Measurements from ENCODE around the gene POLR3A. TPM values are rescaled to one million over a fixed set of nuclear protein-coding genes. Genes with fewer than 3 reads are reported as not detected.

Gene POLR3A
- total and polyA plus RNA-seq, 2 of the 13 experiments (the other 11 are each of a cell fraction or from before 2014, with no cell fraction given) = 13.6 to 19.2 TPM

DNA sequence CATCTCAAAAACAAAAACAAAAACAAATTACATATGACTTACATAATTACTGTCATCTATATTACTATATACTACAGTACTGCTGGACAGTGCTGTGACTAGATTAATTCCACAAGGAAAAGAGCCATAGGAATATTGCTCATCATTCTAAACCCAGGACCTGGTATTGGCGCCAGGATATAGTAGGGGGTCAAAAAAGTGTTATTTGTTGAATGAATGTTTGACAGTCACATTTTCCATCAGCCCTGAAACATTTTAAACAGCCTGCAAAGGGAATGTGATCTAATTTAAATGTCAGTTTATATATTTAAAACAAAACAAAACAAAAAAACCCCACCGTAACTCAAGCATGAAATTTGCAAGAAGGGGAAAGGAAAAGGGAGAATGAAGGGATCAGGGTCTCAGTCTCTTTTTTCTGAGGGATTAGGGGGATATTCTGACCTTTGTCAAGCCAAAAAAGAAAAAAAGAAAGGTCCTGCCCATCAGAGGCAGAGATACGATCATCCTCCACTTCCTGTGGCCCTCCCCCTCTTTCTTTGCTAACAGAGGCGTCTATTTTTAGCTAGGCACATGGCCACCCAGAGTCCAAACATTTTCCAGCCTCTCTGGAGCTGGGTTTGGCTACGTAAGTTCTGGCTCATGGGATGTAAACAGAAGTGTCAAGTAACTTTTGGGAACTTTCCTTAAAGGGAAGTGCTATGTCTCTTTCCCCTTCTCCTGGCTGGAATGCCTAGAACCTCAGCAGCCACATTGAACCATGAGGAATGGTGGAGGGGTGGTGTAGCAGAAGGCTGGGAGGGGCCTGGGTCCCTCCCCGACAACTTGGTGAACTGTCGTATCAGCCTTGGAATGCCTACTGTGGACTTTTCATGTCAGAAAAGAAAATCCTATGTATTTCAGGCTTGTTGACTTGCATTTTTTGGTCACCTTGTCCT lies 58.2 kb downstream of the POLR3A start (continued):
- TF ChIP-seq ZFP36L1 (CRISPR knock-in tag; IDR thresholded peaks at IDR 0.05) (0 out of 2 replicates have a peak, but pooled peaks have one; percentile 63), SP140L (CRISPR knock-in tag; IDR thresholded peaks at IDR 0.05; ENCODE audit: borderline replicate concordance) (no peak), SAP130 (CRISPR knock-in tag; IDR thresholded peaks at IDR 0.05; ENCODE audit: low read depth) (peak; percentile 93), ZSCAN5A (CRISPR knock-in tag; IDR thresholded peaks at IDR 0.05; ENCODE audit: borderline replicate concordance) (0 out of 2 replicates have a peak, but pooled peaks have one; percentile 39), ATF5 (CRISPR knock-in tag; IDR thresholded peaks at IDR 0.05; ENCODE audit: low read depth) (0 out of 2 replicates have a peak, but pooled peaks have one; percentile 41), RXRB (CRISPR knock-in tag; IDR thresholded peaks at IDR 0.05; ENCODE audit: borderline replicate concordance) (peak; percentile 70), ASH2L (IDR thresholded peaks at IDR 0.05; ENCODE audit: insufficient read length, low read depth, low read length) (peak; percentile 31), MLX (CRISPR knock-in tag; IDR thresholded peaks at IDR 0.05) (peak; percentile 61; the same call in 1 of the 2 replicates), MAFG (CRISPR knock-in tag; IDR thresholded peaks at IDR 0.05) (no peak), RARA (CRISPR knock-in tag; IDR thresholded peaks at IDR 0.05) (peak; percentile 63), ZNF781 (CRISPR knock-in tag; IDR thresholded peaks at IDR 0.05; ENCODE audit: borderline replicate concordance, not compliant biosample characterization) (peak; percentile 87), JUN (CRISPR knock-in tag; IDR thresholded peaks at IDR 0.05) (no peak), ZFP1 (CRISPR knock-in tag; IDR thresholded peaks at IDR 0.05) (peak; percentile 49; the same call in 1 of the 2 replicates), ZNF556 (CRISPR knock-in tag; IDR thresholded peaks at IDR 0.05; ENCODE audit: borderline replicate concordance) (peak; percentile 23; the same call in 1 of the 2 replicates)
